RPMI8226 (cell line): ENCODE measurements around the gene NFS1.

Source experiments
- DNase-seq: peaks from one replicate; pipeline ENCODE4 v3.0.0-alpha.2; 2015

The NFS1 gene

GRCh38 chr20:35669221-35669620 is 29.9 kb downstream of the NFS1 start:
- no peak for DNase-seq

- no peak for DNase-seq
Measured at GRCh38 chr20:35665949-35666288, 33.2 kb downstream of the NFS1 start.

GRCh38 chr20:35664466-35665206 is 34.5 kb downstream of the NFS1 start, which contains the start of the genes CPNE1 and RBM12:
Gene CPNE1, minus strand, starts transcription at chr20:35664900. Its CDS starts 31,977 bp downstream, at chr20:35632923.
Gene RBM12, minus strand, starts transcription at chr20:35664900. Its CDS starts 9,578 bp downstream, at chr20:35655322.
- DNase-seq = peak; percentile 94

DNA sequence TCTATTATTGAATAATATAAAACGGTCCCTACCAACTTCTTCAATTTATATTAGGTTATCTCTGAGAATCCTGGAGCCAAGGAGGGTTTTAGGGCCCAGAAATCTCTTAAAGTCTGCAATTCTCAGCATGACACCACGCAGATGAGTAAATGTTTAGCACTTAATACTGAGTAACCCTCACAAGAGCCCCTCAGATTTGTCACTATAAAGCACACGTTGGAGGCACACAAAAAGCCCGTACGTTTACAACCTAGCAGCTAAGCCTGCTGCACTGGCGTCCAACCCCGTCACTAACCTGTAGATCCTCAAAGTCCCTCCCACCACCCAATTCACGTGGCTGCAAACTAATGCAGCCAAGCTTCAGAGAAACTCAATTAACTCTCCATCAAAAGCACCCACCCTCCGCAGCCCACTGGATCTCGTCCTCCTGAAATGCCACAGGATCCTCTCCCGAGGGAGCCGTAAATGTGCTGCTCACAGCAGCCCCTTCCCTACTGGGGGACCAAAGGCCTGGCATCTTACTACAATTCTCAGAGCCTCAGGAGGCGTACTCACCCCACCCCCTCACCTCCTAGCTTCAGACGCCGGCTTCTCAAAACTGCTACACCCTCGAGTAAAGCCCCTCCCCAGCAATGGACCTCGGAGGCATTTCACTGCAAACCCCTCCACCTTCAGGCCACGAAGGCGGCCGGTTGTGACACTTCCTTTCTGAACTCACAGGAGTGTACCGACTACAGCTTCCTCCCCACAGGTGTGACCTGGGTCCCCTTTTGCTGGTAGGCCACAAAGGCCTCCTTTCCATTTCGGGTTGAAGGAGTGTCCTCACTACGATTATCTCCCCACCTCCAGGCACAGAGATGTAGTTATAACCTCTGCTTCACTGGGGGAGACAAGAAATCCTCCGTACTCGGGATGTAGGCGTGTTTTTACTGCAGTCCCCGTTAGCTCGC is 35.4 kb downstream of the NFS1 start:
- DNase-seq = peak; percentile 68

DNA sequence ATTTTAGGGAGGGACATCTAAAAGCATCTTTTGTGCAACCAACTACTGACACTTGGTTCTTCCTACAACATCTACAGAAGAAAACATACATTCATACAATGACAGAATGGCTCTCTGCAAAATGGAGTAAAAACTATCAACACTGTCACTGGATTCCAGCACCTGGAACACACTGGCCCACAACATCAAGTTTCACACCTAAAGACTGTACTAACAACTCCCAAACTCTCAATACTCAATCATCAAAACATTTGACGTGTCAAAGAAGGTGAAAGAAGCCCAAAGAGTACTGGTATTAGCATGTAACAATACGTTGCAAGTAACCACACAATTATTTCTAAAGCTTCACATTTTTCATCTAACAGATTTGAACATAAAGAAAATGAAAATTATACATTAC is 36.6 kb downstream of the NFS1 start:
- DNase-seq = no peak

DNA sequence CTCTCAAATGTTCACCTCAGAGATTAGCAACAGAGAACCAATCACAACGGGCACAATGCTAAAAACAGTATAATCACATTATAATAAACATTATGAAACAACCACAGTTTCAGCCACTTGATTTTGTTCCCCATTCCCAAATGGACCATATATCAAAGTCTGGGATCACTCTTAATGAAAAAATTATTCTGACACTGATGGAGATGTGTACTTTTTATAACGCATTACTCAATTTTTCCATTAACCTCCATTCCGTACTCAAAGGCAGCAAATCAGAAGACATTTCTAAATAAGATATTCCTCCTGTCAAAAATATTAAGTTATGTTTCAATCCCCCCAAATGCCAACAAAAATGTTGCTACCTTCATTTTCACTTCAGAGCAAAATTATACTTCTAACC is 37.2 kb downstream of the NFS1 start:
- no peak for DNase-seq

DNA sequence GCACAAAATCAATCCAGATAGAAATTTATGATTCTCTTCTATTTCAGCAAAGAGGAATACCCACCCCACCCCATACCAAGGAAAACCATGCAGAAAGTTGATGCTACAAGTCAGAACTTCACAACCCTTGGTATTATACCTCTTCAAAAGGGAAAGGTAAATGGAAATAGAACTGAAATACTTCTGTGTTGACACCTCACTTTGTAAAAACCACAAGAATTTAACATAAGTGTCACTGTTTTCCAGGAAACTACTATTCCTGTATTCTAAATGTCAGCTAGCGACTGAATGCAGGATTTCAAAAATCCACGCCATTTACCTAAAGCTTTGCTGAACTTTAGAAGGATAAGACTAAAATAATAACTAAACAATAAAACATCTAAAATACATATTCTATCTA is 38.1 kb downstream of the NFS1 start:
- no peak for DNase-seq

- DNase-seq = no peak
Measured at GRCh38 chr20:35660122-35660937, 38.8 kb downstream of the NFS1 start.

- DNase-seq = no peak
Measured at GRCh38 chr20:35657271-35657670, 41.9 kb downstream of the NFS1 start.

- DNase-seq = no peak
Measured at GRCh38 chr20:35654415-35654814, 44.7 kb downstream of the NFS1 start.

DNA sequence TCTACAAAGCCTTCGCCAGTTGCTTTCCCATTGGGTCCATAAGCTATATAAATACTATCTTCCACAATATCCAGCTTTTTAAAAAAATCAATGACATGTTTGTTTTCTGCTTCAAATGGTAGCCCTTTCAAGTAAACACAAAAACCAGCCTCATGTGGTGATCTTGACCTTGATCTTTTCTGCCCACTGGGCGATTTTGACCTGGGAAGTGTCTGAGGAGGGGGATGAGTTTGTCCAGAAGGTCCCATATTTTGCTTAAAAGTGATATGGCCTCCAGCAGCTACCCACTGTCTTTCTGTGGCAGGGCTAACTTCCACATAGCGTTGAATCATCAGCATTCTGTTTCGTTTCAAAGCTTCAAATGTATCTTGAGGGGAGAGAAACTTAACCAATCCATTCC is 45.3 kb downstream of the NFS1 start:
- no peak for DNase-seq

- no peak for DNase-seq
Measured at GRCh38 chr20:35653430-35653734, 45.8 kb downstream of the NFS1 start.

DNA sequence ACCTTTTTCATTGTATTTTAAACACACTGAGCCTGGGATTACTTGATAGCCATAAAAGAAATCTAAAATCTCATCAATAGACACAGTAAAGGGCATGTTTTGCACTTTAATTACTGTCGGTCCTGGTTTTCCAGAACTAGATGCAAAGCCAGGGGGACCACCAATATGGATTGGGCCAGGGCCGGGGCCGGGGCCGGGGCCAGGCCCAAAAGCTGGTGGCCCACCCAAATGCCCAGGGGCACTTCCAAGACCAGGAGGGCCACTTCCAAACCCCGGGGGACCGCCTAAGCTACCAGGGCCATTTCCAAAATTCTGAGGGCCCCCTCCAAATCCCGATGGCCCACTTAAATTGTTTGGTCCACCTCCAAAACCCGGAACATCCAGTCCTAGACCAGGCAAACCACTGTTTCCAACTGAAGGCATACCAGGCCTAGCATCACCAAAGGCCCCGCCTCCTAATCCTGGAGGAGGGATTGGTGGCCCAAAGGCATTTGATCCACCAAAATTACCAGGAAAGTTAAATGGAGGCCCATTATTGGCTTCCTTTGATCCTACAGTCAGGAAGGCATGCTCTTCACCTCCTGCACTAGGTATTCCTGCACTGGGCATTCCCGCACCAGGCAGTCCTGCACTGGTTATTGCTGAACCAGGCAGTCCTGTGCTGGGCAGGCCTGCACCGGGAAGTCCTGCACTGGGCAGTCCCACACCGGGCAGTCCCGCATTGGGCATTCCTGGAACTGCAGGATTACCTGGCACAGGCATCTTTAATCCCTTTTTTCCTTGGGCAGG is 46.3 kb downstream of the NFS1 start:
- DNase-seq = no peak

- DNase-seq = no peak
Measured at GRCh38 chr20:35651958-35652357, 47.2 kb downstream of the NFS1 start.

- DNase-seq = no peak
Measured at GRCh38 chr20:35650632-35651031, 48.5 kb downstream of the NFS1 start.

DNA sequence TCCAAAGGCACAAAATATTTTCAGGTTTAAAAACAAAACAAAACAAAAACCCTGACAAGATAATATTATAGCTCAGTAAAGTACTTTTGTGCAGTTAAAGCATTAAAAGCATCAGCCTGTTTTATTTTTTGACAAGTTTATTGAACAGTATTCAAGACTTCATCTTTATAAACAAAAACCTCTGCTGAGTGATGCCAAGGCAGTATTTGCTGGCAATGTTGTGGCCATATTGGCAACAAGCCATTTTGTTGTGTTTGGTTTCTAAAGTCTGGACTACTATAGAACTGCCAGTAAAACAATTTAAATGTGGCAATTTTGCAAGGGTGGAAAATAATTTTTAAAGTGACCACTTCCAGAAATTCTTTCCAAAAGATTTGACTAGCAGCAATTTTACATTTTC is 50.3 kb downstream of the NFS1 start:
- peak; percentile 23 for DNase-seq

DNA sequence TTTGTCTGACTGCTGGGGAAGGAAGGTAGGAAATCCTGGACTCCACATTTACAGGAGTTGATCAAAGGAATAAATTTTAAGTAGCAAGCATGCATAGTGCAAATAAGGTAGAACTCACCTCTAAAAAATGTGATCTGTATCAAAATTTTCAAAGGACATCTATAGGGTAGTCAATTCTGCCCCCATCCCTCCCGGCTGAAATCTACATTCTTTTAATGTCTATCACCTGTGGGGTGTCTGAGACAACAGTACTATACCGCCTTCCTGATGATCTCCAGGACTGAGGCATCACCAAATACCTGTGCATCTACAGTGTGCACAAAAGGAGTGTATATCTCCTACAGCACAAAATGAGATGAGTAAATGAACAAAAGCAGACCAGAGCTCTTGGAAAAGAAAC is 54.3 kb downstream of the NFS1 start:
- no peak for DNase-seq

- no peak for DNase-seq
Measured at GRCh38 chr20:35643045-35643444, 56.1 kb downstream of the NFS1 start.

GRCh38 chr20:35641743-35642142 is 57.4 kb downstream of the NFS1 start:
- DNase-seq = no peak

GRCh38 chr20:35640724-35641123 is 58.4 kb downstream of the NFS1 start:
- DNase-seq = no peak

- no peak for DNase-seq
Measured at GRCh38 chr20:35638751-35639150, 60.4 kb downstream of the NFS1 start.

DNA sequence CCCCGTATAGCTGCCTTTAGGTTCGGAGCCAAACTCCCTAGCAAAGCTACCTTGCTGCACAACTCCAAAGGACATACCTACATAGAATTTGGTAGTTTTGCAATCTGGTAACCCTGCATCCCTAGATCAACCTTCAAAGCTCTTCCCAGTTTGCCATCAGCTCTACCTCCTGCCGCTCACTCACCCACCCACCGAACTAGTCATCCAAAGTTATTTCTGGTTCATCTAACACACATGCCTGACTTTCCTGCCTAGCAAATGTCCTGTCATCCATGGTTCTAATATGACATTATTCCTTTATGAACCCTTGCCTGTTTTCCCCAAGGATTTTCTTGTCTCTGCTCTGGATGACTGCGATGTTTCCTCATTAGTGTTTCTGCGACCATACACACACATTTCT is 61.9 kb downstream of the NFS1 start:
- no peak for DNase-seq

GRCh38 chr20:35636095-35636494 is 63.1 kb downstream of the NFS1 start:
- no peak for DNase-seq
